Measurements from ENCODE around the gene TMEM150B. TPM values are rescaled to one million over a fixed set of nuclear protein-coding genes. Genes with fewer than 3 reads are reported as not detected.
A peak's percentile ranks its signal among the peaks of the same experiment; 100 is the strongest.

The TMEM150B gene
- total RNA-seq, 1 donor, result under 0.01 TPM

GRCh38 chr19:55287361-55288079, 37.6 kb downstream of the TMEM150B start:
- H3K27ac ChIP-seq (ENCODE audit: low read depth, low read length), result no peak overlapping the region
- no peak overlapping the region for H3K4me2 ChIP-seq (ENCODE audit: insufficient read depth, low read length)
- no peaks in the 10 kb centered on the region for H3K79me2 ChIP-seq (ENCODE audit: insufficient read depth, low read length)
- H4K20me1 ChIP-seq (ENCODE audit: insufficient read depth, low read length), result no peaks in the 10 kb centered on the region
- H3K36me3 ChIP-seq (ENCODE audit: insufficient read depth, low read length), result peaks cover 2% of the 10 kb centered on the region
- H3K4me1 ChIP-seq (ENCODE audit: insufficient read depth, low read length), result peaks cover 9% of the 10 kb centered on the region
- no peaks in the 10 kb centered on the region for H3K27me3 ChIP-seq (ENCODE audit: insufficient read depth, low read length)
- no peak for DNase-seq (ENCODE audit: insufficient read length, low spot score, missing footprints)
- TF ChIP-seq CTCF (IDR thresholded peaks at IDR 0.05; ENCODE audit: extremely low read depth, low read depth, low read length), result no peak
- no peaks in the 10 kb centered on the region for H3K9me3 ChIP-seq (ENCODE audit: low read depth, low read length)
- H2AFZ ChIP-seq (ENCODE audit: low read length), result no peak overlapping the region
- H3K4me3 ChIP-seq (ENCODE audit: insufficient read depth, low read length), result no peak overlapping the region

DNA sequence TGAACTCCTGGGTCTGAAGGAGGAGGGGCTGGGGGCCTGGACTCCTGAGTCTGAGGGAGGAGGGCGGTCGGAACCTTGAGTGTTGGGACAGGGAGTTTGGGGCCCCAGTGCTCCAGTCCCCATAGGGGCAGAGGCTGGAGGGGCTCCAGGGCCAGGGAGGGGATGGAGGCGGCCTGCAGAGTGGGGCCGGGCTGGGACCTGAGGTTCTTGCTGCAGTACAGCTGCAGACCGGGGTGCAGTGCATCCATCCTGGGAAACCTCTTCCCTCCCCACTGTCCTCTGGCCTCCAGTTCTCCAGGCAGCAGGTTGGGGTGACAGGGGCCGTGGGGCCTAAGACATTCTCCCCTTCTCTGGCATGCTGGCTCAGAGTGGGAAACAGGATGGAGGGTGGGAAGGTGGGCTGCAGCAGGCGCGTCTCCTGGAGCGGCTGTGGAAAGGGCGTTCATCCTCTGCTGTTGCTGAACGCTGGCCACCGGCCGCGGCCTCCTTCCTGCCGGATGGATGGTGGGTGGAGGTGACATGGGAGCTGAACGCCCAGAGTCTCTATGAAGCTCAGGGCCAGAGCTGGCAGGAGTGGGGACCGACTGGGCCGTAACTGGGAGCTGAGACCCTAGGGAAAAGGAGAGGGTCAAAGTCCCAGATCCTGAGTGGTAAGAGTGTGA, 39.8 kb downstream of the TMEM150B start:
- no peaks in the 10 kb centered on the region for H3K36me3 ChIP-seq (ENCODE audit: insufficient read depth, low read length)
- peak overlapping the region; percentile 43 for H3K4me3 ChIP-seq (ENCODE audit: insufficient read depth, low read length)
- no peaks in the 10 kb centered on the region for H3K79me2 ChIP-seq (ENCODE audit: insufficient read depth, low read length)
- H3K27ac ChIP-seq (ENCODE audit: low read depth, low read length), result no peak overlapping the region
- peak overlapping the region; percentile 56 for H2AFZ ChIP-seq (ENCODE audit: low read length)
- H3K4me1 ChIP-seq (ENCODE audit: insufficient read depth, low read length), result peaks cover 16% of the 10 kb centered on the region
- peak overlapping the region; percentile 65 for H3K4me2 ChIP-seq (ENCODE audit: insufficient read depth, low read length)
- no peaks in the 10 kb centered on the region for H3K9me3 ChIP-seq (ENCODE audit: low read depth, low read length)
- H4K20me1 ChIP-seq (ENCODE audit: insufficient read depth, low read length), result no peaks in the 10 kb centered on the region
- DNase-seq (ENCODE audit: insufficient read length, low spot score, missing footprints), result peak; percentile 88
- no peak for TF ChIP-seq CTCF (IDR thresholded peaks at IDR 0.05; ENCODE audit: extremely low read depth, low read depth, low read length)
- H3K27me3 ChIP-seq (ENCODE audit: insufficient read depth, low read length), result no peaks in the 10 kb centered on the region

GRCh38 chr19:55284405-55285058, 40.6 kb downstream of the TMEM150B start:
- no peak for TF ChIP-seq CTCF (IDR thresholded peaks at IDR 0.05; ENCODE audit: extremely low read depth, low read depth, low read length)
- Histone ChIP-seq H3K36me3 (ENCODE audit: insufficient read depth, low read length) (no peaks in the 10 kb centered on the region), H3K4me3 (ENCODE audit: insufficient read depth, low read length) (peak overlapping the region; percentile 43), H3K27me3 (ENCODE audit: insufficient read depth, low read length) (no peaks in the 10 kb centered on the region), H4K20me1 (ENCODE audit: insufficient read depth, low read length) (no peaks in the 10 kb centered on the region), H3K79me2 (ENCODE audit: insufficient read depth, low read length) (peaks cover 1% of the 10 kb centered on the region), H3K4me1 (ENCODE audit: insufficient read depth, low read length) (peaks cover 16% of the 10 kb centered on the region), H2AFZ (ENCODE audit: low read length) (no peak overlapping the region), H3K9me3 (ENCODE audit: low read depth, low read length) (no peaks in the 10 kb centered on the region), H3K27ac (ENCODE audit: low read depth, low read length) (no peak overlapping the region), H3K4me2 (ENCODE audit: insufficient read depth, low read length) (peak overlapping the region; percentile 65)
- DNase-seq (ENCODE audit: insufficient read length, low spot score, missing footprints), result no peak

Data from osteoblast (primary cell).